Endothelial cell of umbilical vein (primary cell): Measurements from ENCODE around the gene ZNF91. TPM values are rescaled to one million over a fixed set of nuclear protein-coding genes. Genes with fewer than 3 reads are reported as not detected.

Experiments
- BruUV-seq: library from RNA; stranded (reverse); fragments of 400-500 nt; replicated peaks from 2 replicates; lab custom pipeline; 2021; lab: Mats Ljungman, UMichigan
- CTCF ChIA-PET: fragments of 300-600, 350-600 bp; sonication (Branson Sonifier 250); formaldehyde crosslinking; loops from one replicate; lab custom pipeline; 2021; ENCODE audit warnings: antibody characterized with exemption, inconsistent platforms; lab: Charles Lee
- POLR2A ChIA-PET: fragments of 300-600, 350-600 bp; sonication (Branson Sonifier 250); formaldehyde crosslinking; loops from one replicate; lab custom pipeline; 2021; ENCODE audit warnings: antibody characterized with exemption, inconsistent platforms; lab: Charles Lee
- DNase-seq: peaks from one replicate; pipeline ENCODE4 v3.0.0-alpha.2; 2011; ENCODE audit warnings: low read depth, low spot score
- FAIRE-seq: peaks from 2 replicates; lab custom pipeline; 2011; peaks lifted over from hg19 to GRCh38; lab: Jason Lieb, UNC
- H2AFZ ChIP-seq: 2 replicates; pipeline ENCODE4 v1.6.0; 2012; ENCODE audit warnings: low read depth, low read length, control low read depth, inconsistent platforms
- H3K27ac ChIP-seq: 2 replicates; pipeline ENCODE4 v1.5.1; 2011; ENCODE audit warnings: low read depth, mild to moderate bottlenecking, control low read depth, low read length, moderate library complexity; ENCODE audit not compliant: insufficient read depth
- H3K27me3 ChIP-seq, 2 experiments: 2 replicates each; pipeline versions ENCODE4 v1.6.0 to v1.6.1; 2011; ENCODE audit warnings: low read length in 2 of 2, mixed read lengths in 1 of 2; ENCODE audit not compliant: control insufficient read depth in 2 of 2, insufficient read depth in 2 of 2
- H3K36me3 ChIP-seq, 2 experiments: 2 replicates in 1 of 2; 3 replicates in 1 of 2; pipeline ENCODE4 v1.5.1; 2011; ENCODE audit warnings: low read length in 2 of 2, mild to moderate bottlenecking in 1 of 2, moderate library complexity in 1 of 2; ENCODE audit not compliant: control insufficient read depth in 2 of 2, insufficient read depth in 2 of 2; ENCODE audit errors: extremely low read depth in 1 of 2
- H3K4me1 ChIP-seq: 3 replicates; pipeline ENCODE4 v1.5.1; 2011; ENCODE audit warnings: mild to moderate bottlenecking, low read length; ENCODE audit not compliant: control insufficient read depth, insufficient read depth; ENCODE audit errors: extremely low read depth
- H3K4me2 ChIP-seq: 2 replicates; pipeline ENCODE4 v1.6.1; 2011; ENCODE audit warnings: low read length, control low read depth, mixed read lengths; ENCODE audit not compliant: insufficient read depth
- H3K4me3 ChIP-seq, 3 experiments: fragments of 200-600 bp in 1 of 3; sonication (generic), shearing (Covaris generic) in 1 of 3; replicated peaks in 1 of 3; 2 replicates each; pipeline ENCODE4 v1.5.1; 2011 to 2016; ENCODE audit warnings: control low read depth in 3 of 3, low read length in 3 of 3, mild to moderate bottlenecking in 2 of 3, inconsistent platforms in 1 of 3, low read depth in 1 of 3, moderate library complexity in 1 of 3; ENCODE audit not compliant: insufficient read depth in 1 of 3
- H3K79me2 ChIP-seq: 2 replicates; pipeline ENCODE4 v1.6.0; 2012; ENCODE audit warnings: low read length, inconsistent platforms; ENCODE audit not compliant: control insufficient read depth, insufficient read depth
- H3K9ac ChIP-seq: replicated peaks from 2 replicates; pipeline ENCODE3; 2011; ENCODE audit warnings: low read length, control low read depth; ENCODE audit not compliant: insufficient read depth; ENCODE audit errors: extremely low read depth
- H3K9me1 ChIP-seq: replicated peaks from 3 replicates; pipeline ENCODE4 v1.6.0; 2011; ENCODE audit warnings: mild to moderate bottlenecking, low read length; ENCODE audit not compliant: control insufficient read depth, insufficient read depth; ENCODE audit errors: extremely low read depth
- H3K9me3 ChIP-seq: replicated peaks from 2 replicates; pipeline ENCODE4 v1.5.1; 2012; ENCODE audit warnings: low read length, inconsistent platforms; ENCODE audit not compliant: control insufficient read depth, insufficient read depth
- H4K20me1 ChIP-seq: replicated peaks from 2 replicates; pipeline ENCODE3; 2011; ENCODE audit warnings: mild to moderate bottlenecking, low read length; ENCODE audit not compliant: control insufficient read depth, insufficient read depth; ENCODE audit errors: extremely low read depth
- EZH2 ChIP-seq: IDR thresholded peaks from 2 replicates; pipeline ENCODE4 v1.6.1; 2012; ENCODE audit warnings: borderline replicate concordance, low read depth, mild to moderate bottlenecking, moderate library complexity, low read length, inconsistent platforms; ENCODE audit not compliant: severe bottlenecking
- FOS ChIP-seq: IDR thresholded peaks from 2 replicates; pipeline ENCODE4 v1.6.1; 2011; ENCODE audit warnings: mild to moderate bottlenecking, low read length, moderate library complexity, borderline replicate concordance; ENCODE audit not compliant: insufficient read depth
- GATA2 ChIP-seq: IDR thresholded peaks from 2 replicates; pipeline ENCODE4 v1.7.0; 2011; ENCODE audit warnings: low read depth, mild to moderate bottlenecking, moderate library complexity, mixed read lengths, low read length; ENCODE audit not compliant: insufficient read length, insufficient read depth
- JUN ChIP-seq: IDR thresholded peaks from 2 replicates; pipeline ENCODE4 v1.6.1; 2011; ENCODE audit warnings: borderline replicate concordance, low read depth; ENCODE audit not compliant: insufficient read length, insufficient read depth
- MYC ChIP-seq: IDR thresholded peaks from one replicate; pipeline ENCODE4 v1.6.1; 2011; ENCODE audit warnings: mild to moderate bottlenecking, low read depth, low read length
- POLR2A ChIP-seq: IDR thresholded peaks from 2 replicates; pipeline ENCODE4 v1.6.1; 2012; ENCODE audit warnings: low read depth, mild to moderate bottlenecking, control low read depth, low read length
- POLR2AphosphoS5 ChIP-seq: IDR thresholded peaks from 2 replicates; pipeline ENCODE4 v1.6.1; 2012; ENCODE audit warnings: low read depth, mild to moderate bottlenecking, control low read depth, low read length, moderate library complexity; ENCODE audit not compliant: insufficient read depth
- dilution Hi-C: fragments of 300-500 bp; cut with MboI; formaldehyde crosslinking; loops from one replicate; pipeline ENCODE4 v1.15.0; 2019; ENCODE audit warnings: low sequenced_read_pairs; ENCODE audit not compliant: extremely low pct_ligation_motif_present
- intact Hi-C: fragments of 100-400 bp; cut with micrococcal nuclease; formaldehyde crosslinking; loops from one replicate; pipeline ENCODE4 v1.10.0; 2022
- polyA plus RNA-seq, 4 experiments: library from polyadenylated mRNA; depleted of rRNA in 3 of 4; stranded (reverse) in 3 of 4; unstranded in 1 of 4; fragments of >200 nt; gene quantifications; 2 replicates each; pipeline versions ENCODE4 v1.2.1 to v1.2.3, GENCODE V29; 2011 to 2012; ENCODE audit warnings: missing spikeins in 1 of 4
- total RNA-seq: library from RNA; stranded (reverse); gene quantifications from 2 replicates; pipeline ENCODE4 v1.2.3, GENCODE V29; 2021
- TF ChIP-seq, protein P1 (sequence below), 2 donors: IDR thresholded peaks; 1 replicate in 1 of 2; 2 replicates in 1 of 2; pipeline ENCODE4 v1.5.1; 2011; ENCODE audit warnings: low read length in 2 of 2, mild to moderate bottlenecking in 2 of 2, moderate library complexity in 2 of 2, control low read depth in 1 of 2, inconsistent platforms in 1 of 2, low read depth in 1 of 2; ENCODE audit not compliant: insufficient read depth in 1 of 2; ENCODE audit errors: extremely low read depth in 1 of 2
- TF ChIP-seq, protein P2 (sequence below): IDR thresholded peaks from 2 replicates; pipeline ENCODE4 v1.6.1; 2011; ENCODE audit not compliant: insufficient read depth, insufficient read length

The ZNF91 gene
- total and polyA plus RNA-seq, 2 donors (not counting 3 experiments of a cell fraction or from before 2014, with no cell fraction given): 9.6 to 17.0 TPM

DNA sequence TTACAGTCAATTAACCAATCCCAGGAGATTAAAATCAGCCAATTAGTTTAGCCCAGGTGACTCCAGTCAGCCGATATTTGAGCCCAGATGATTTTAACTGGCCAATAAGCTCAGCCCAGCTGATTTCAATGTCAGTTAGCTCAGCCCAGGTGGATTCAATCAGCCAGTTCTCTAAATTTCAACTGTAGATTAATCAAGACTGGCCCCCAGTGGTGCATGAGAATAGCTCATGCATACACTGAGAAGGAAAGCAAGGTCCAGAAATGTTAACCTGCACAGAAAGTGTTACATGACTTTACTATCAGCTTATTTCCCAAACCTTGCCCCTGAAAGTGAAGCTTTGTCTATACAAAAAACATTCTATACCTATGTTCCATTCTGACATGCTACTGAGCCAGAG is 89.7 kb downstream of the ZNF91 start:
- Histone ChIP-seq H3K4me1 (no peaks in the 10 kb centered on the region), H3K27ac (no peak overlapping the region), H3K9me1 (no peaks in the 10 kb centered on the region), H3K79me2 (no peaks in the 10 kb centered on the region), H3K36me3 (no peaks in the 10 kb centered on the region), H3K4me3 (no peak overlapping the region), H3K27me3 (no peaks in the 10 kb centered on the region), H4K20me1 (no peaks in the 10 kb centered on the region), H3K9ac (no peak overlapping the region), H3K9me3 (no peaks in the 10 kb centered on the region), H2AFZ (no peak overlapping the region), H3K4me2 (no peak overlapping the region)
- CTCF ChIA-PET: no interaction called here
- dilution Hi-C loops: no loop called here
- DNase-seq (no peak), FAIRE-seq (no peak)
- TF ChIP-seq, protein P1, sequence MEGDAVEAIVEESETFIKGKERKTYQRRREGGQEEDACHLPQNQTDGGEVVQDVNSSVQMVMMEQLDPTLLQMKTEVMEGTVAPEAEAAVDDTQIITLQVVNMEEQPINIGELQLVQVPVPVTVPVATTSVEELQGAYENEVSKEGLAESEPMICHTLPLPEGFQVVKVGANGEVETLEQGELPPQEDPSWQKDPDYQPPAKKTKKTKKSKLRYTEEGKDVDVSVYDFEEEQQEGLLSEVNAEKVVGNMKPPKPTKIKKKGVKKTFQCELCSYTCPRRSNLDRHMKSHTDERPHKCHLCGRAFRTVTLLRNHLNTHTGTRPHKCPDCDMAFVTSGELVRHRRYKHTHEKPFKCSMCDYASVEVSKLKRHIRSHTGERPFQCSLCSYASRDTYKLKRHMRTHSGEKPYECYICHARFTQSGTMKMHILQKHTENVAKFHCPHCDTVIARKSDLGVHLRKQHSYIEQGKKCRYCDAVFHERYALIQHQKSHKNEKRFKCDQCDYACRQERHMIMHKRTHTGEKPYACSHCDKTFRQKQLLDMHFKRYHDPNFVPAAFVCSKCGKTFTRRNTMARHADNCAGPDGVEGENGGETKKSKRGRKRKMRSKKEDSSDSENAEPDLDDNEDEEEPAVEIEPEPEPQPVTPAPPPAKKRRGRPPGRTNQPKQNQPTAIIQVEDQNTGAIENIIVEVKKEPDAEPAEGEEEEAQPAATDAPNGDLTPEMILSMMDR (IDR thresholded peaks at IDR 0.05; ENCODE audit: extremely low read depth in 1 of 2, insufficient read depth in 1 of 2, low read depth in 1 of 2, low read length in 2 of 2): no peak
- TF ChIP-seq MYC: no peak
- TF ChIP-seq, protein P2, sequence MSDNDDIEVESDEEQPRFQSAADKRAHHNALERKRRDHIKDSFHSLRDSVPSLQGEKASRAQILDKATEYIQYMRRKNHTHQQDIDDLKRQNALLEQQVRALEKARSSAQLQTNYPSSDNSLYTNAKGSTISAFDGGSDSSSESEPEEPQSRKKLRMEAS: no peak
- TF ChIP-seq FOS: no peak
- no peak for TF ChIP-seq EZH2
- TF ChIP-seq JUN: no peak
- TF ChIP-seq POLR2AphosphoS5: no peak
- no peak for TF ChIP-seq GATA2
- no peak for TF ChIP-seq POLR2A
- BruUV-seq: no TSS peak
- POLR2A ChIA-PET: no interaction called here
- intact Hi-C loops: no loop called here
